Inflammatory macrophage (primary cell): ENCODE measurements around the gene FLT1.
A peak's percentile ranks its signal among the peaks of the same experiment; 100 is the strongest.

Experiments
- DNase-seq, 2 donors: peaks; one replicate each; pipeline ENCODE4 v3.0.0-alpha.2; 2020 to 2022
- total RNA-seq, 18 experiments: gene quantifications; one replicate each; lab custom pipeline; 2026; ENCODE audit warnings: mixed read lengths in 6 of 18, inconsistent platforms in 2 of 18; lab: John Stamatoyannopoulos, UW

Gene FLT1, protein sequence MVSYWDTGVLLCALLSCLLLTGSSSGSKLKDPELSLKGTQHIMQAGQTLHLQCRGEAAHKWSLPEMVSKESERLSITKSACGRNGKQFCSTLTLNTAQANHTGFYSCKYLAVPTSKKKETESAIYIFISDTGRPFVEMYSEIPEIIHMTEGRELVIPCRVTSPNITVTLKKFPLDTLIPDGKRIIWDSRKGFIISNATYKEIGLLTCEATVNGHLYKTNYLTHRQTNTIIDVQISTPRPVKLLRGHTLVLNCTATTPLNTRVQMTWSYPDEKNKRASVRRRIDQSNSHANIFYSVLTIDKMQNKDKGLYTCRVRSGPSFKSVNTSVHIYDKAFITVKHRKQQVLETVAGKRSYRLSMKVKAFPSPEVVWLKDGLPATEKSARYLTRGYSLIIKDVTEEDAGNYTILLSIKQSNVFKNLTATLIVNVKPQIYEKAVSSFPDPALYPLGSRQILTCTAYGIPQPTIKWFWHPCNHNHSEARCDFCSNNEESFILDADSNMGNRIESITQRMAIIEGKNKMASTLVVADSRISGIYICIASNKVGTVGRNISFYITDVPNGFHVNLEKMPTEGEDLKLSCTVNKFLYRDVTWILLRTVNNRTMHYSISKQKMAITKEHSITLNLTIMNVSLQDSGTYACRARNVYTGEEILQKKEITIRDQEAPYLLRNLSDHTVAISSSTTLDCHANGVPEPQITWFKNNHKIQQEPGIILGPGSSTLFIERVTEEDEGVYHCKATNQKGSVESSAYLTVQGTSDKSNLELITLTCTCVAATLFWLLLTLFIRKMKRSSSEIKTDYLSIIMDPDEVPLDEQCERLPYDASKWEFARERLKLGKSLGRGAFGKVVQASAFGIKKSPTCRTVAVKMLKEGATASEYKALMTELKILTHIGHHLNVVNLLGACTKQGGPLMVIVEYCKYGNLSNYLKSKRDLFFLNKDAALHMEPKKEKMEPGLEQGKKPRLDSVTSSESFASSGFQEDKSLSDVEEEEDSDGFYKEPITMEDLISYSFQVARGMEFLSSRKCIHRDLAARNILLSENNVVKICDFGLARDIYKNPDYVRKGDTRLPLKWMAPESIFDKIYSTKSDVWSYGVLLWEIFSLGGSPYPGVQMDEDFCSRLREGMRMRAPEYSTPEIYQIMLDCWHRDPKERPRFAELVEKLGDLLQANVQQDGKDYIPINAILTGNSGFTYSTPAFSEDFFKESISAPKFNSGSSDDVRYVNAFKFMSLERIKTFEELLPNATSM (N-terminal part only)
- 289 to 832 (median 379) reads per million in 18 experiments for total RNA-seq

DNA sequence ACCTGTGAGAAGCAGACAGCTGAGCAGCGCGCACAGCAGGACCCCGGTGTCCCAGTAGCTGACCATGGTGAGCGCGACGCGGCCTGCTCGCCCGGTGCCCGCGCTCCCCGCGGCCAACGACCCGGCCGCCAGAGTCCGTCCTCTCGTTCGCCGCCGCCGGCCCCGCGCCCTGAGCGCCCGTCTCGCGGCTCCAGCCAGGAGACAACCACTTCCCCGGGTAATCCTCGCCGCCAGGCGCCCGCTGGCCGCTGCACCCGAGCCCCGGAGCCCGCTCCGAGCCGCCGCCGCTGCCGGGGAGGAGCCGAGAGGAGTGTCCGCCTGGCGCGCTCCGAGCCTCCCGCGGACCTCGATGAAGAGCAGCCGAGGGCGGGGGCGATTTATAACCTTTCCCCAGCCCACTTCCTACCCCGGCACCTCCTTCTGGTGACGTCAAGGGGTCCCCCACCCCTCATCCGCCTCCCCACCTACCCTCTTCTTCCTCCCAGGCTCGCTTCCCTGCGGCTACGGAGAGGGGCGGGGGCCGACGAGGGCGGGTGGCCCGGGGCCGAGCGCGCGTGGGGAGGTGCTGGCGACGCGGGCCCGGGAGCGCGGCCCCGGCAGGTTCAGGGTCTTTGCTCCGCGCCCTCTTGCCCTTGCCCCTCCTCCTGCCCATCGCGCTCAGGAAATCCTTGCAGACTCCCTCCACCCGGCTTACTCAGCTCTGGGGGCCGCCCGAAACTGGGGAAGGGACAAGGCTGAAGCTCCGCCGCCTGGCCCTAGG is at the start of gene FLT1:
Gene FLT1, minus strand, starts transcription at position 351 of the 760 bp plus-strand sequence. Its CDS starts 285 bp downstream, at position 66.
- DNase-seq = peak; percentile 49 to 75

DNA sequence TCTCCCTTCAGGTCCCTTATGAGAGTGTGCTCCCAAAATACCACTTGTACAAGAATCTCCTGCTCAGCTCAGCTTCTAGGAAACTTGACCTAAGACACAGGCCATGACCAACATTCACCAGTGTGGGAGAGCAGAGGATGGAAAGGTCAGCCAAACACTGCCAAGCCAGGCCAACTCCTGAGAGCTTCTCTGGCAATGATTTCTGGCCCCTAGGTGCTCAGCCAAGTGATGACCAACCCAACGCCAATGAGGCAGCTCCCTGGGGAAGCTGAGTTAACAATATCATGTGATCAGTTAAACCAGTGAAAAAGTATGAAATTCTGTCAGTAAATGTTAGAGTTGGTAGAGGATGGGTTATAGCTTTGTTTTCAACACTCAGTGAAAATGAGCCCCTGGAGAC is 49.1 kb upstream of the FLT1 start:
- no peak for DNase-seq

DNA sequence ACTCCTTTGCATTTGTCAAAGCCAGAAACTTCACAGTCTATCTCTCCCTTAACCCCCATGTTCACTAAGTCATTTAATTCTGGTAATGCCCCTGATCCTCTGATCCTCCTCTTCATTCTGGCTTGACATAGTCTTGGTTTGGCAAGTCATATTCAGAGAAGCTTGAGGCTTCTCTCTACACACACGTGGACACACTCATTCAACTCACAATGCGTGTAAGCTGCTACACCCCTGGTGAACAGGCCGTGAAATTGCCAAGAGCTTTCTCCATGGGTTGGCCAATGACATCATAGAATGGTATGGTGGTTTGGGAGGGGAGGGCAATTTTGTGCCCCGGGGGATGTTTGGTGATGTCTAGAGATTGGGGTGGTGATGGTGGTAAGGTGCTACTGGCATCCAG is 47.9 kb upstream of the FLT1 start:
- no peak for DNase-seq

DNA sequence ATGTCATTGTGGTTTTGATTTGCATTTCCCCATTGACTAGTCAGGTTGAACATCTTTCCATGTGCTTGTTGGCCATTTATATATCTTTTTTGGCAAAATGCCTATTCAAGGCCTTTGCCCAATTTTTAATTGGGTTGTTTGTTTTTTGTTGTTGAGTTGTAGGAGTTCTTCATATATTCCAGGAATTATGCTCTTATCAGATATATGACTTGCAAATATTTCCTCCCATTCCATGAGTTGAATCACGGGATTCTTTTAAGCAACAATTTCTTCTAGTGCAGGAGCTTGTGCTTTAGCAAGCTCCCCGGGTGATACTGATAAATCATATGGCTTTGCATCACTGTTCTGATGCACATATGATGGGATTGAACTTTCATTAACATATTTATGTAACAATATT is 47.0 kb upstream of the FLT1 start:
- no peak for DNase-seq

DNA sequence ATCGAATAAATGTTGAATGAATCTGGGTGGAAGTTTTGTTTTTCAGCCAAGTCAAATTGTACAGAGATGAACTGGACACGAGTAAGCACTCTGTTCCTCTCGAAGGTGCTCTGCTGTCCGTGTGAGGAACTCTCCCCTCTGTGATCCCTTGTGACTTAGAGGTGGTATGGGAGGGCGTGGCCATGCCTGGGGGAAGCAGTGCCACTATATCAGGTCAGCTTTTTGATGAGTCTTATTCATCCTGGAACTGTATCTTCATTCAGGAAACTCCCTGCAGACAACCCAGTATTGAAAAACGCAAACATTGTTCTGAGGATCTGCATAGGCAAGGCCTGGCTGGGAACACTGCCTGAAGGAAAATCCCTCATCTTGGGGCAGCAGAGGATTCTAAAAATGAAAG is 45.7 kb upstream of the FLT1 start:
- DNase-seq = no peak

DNA sequence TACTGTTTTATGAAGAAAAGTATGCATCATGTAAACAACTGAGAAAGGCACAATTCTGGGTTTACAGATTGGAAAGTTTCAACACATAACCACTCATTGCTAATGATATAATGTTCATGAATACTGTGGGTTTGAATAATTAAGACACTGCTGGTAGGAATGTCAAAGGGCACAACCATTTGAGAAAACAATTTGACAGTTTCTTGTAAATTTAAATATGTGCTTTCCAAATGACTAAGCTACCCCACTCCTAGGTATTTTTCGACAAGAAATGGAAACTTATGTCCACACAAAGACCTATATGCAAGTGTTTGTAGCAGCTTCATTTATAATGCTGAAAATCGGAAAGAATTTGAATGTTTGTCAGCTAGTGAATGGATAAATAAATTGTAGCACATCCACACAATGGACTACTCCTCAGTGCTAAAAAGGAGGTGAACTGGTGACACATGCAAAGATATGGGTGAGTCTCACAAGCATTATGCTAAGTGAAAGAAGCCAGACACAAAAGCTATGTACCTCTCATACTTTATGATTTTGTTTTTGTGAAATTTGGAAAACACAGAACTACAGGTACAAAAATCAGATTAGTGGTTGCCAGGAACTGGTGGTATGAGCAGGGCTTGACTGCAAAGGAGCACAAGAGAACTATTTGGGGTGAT is 44.8 kb upstream of the FLT1 start:
- no peak for DNase-seq

DNA sequence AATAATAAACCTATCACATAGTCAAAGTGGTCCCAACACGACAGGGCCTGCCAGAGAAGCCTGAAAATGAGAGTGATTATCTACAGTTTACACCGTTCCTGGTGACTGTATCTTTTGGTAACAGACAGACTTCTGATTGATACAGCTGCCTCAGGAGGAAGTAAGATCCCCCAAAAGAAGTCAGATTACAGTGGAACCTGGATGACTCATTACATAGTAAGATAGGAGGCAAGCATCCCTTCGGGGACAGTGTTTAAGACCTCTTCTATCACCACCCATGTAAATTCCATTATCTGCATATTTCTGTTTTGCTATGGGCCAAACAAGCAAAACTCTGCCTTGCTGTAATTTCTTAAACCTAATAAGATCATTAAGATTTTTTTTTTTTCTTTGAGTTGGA is 44.0 kb upstream of the FLT1 start:
- no peak for DNase-seq

DNA sequence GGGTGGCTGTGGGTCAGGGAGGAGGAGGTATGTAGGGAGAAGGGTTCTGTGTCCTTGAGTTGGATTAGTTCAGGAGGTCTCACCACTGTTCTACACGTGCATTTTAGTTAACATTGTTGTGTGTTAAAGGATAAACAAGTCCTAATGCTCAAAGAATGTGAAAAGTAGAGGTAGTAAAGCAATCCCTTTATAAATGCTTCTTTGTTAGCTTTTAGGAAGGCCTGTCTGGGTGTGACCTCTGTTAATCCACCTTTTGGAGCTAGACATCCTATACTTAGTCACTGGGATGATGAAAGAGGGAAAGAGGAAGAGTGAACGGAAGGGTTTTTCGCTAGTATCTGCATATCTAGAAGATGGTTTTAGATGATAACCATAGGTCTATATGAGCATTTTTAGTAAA is 42.2 kb upstream of the FLT1 start:
- peak; percentile 27 to 50 for DNase-seq

DNA sequence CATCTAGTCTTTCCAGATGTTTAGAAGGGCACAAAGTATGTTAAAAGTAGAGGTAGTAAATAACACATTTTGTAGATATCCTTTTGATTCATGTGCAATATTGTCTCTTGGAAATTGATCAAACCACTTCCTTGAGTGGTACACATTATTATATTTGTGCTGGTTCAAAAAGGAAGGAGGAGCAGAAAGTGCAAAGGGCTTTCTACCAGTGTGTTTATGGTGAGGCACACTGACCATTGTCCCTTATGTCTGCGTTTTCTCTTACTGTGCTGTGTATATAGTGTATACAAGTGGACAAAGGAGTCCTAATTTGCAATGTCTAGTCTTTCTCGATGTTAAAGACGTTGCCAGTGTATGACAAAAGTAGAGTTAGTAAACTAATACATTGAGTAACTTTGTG is 41.4 kb upstream of the FLT1 start:
- no peak for DNase-seq

DNA sequence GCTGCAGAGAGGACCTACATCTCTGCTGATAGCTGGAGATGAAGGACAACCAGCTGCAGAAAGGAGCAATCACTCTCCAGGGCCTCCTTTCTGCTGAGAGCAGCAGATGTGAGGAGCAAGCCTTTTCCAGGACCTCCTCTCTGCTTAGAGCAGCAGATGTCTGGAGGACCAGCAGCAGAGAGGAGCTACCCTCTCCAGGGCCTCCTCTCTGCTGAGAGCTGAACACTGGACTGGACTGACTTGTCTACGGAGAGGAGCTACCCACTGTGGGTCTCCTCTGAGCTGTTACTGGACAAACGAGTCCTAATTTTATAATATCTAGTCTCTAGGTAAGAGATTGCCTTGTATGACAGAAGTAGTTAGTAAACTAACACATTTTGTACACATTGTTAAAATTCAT is 40.8 kb upstream of the FLT1 start:
- no peak for DNase-seq

DNA sequence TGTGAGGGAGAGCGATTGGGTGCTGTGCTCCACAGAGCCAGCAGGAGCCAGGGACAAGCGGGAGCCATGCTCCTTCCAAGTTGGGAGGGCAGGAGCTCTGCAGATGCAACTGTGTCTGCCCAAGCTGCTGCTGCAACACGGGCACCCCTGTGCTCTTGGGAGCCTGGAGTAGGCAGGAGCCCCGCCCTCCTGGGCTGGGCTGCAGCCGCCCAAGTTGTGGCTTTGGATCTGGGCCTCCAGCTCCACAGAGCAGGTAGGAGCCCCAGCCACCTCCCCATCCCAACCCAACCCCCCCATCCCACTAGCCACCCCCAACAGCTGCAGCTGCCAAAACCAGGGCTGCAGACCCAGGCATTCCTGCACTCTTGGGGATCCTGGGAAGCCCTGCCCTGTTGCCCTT is 39.9 kb upstream of the FLT1 start:
- no peak for DNase-seq

DNA sequence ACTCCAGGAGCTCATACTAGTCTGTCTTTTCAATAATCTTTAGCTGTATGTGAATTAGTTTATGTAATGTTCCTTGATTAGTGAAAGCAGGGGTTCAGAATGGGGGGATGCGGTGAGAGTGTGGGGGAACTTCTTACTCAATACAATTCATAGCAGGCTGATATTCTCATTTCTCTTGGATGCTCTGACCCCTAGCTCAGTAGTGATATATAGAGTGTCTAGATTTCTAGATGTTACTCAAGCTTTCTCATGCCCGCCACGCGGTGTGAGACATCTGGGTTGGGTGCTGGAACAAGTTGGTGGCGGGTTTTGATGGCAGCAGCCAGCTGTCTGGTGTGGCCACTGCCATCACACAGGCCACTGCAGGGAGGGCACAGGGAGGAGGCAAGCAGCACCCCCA is 39.3 kb upstream of the FLT1 start:
- no peak for DNase-seq

DNA sequence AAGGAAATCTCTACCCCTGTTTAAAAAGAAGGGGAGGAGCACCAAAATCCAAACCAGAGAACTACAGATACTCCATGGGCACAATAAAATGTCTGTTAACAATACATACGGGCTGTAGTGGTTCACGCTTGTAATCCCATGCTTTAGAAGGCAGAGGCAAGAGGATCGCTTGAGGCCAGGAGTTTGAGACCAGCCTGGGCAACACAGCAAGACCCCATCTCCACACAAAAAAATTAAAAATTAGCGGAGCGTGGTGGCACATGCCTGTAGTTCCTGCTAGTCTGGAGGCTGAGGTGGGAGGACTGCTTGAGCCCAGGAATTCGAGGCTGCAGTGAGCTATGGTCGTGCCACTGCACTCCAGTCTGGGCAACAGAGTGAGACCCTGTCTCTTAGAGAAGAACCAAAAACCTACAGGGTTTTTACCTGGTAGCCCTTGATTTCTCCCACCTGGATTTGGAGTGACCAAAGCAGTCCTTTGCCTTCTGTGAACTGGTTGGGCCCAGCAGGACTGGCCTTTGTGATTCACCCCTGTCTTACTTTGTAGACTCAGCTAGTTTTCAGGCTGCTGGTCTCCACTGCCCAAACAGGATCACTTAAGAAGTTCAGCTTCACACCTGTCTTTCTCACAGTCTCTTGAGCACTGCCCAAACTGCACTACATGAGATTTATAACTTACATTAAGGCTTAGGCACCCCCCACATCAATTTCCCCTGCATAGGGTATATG is 38.7 kb upstream of the FLT1 start:
- no peak for DNase-seq

DNA sequence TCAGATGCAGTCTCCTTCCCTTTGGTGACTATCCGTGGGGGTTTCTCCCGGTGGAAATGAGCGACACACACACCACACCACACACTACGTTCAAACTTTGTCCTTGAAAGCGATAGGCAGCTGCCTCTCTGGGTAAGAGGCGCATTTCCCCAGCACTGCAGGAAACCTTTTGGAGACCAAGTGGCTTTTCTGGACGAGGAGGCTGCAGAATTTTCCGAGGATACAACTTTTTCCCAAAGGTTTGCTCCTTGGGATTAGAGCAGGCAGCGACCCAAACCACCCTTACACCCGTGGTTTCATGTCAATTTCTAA is 38.2 kb upstream of the FLT1 start:
- no peak for DNase-seq

DNA sequence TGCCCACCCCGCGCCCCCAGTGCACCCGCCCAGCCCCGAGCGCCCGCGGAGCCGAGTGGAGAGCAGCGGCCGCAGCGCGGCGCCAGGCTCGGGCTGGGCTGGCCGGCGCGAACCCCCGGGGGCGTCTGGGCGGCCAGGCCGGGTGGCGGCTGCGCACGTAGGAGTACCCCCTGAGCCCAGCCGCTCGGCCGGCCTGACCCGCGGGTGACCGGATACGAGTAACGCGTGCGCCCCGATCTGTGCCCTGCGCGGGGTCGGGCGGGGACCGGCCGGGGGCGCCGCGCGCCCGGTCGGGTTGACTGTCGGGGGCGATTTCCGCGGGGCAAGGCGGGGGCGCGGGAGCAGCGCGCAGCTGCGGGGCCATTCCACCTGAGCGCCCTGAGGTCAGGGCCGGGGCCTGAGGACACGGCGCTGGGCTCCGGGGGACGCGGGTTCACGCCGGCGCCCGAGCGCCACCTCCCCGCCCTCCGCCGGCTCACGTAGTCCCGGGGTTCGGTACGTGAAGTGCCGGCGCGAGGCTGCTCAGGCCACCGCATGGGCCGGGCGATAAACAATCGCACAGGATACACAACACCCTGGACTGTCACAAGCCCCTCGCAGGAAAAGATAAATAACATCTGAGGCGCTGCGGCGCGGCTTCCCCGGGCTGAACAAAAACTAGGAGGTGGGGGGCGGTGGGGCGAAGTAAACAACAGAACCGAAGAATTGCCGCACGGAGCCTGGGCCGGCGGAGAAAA is 37.6 kb upstream of the FLT1 start:
- DNase-seq = peak in 1 of 2 donors; percentile 40

DNA sequence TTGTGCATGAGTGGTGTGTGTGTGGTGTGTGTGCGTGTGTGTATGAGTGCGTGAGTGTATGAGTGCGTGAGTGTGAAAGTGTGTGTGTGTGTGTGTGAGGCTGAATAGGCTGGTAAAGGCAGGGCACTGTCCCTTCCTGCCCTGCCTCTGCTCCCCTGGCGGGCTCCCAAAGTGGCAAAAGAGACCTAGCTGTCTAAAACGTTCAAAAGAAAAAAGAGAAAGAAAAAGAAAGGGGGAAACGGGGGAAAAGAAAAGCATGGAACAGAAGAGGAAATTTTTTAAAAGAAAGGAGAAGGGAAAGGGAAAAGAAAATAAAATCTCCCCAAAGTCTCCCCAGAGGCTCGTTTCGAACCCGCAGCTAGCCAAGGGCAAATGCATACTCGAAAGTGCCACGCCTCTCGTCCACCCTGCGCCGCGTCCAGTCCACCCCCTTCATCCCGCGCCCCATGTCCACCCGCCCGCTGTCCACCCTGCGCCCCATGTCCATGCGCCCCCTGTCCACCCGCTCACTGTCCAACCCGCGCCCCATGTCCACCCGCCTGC is 37.0 kb upstream of the FLT1 start:
- peak in 1 of 2 donors; percentile 25 for DNase-seq

DNA sequence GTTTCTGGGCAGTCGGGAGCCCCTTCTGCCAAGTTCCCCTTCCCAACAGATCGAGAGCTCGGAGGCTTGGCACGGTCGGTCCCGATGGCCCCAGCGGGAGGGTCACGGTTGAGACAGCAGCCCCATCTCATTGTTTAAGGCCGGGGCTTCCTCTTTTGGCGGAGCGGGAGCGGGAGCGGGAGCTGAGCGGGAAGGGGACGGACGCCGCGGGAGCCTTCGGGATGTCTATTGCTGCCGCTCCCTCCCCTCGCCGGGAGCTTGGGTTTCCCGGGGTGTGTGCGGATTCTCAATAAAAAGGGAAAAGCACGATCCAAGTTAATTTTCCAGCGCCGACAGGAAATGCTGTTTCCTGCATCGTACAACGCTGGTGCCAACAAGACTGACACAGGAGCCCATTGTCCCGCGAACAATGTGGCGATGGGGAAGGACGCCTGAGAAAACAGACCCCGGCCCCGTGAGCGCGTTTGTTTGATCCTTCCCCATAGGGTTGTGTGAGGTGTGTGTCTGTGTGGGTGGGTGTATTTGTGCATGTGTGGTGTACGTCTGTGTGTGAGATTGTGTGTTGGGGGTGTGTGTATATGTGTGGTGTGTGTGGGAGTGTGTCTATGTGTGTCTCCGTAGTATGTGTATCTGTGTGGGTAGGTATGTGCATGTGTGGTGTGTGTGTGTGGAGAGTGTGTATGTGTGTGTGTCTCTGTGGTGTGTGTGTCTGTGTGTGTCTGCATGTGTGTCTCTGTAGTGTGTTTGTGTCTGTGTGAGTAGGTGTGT is 36.3 kb upstream of the FLT1 start:
- peak; percentile 43 to 56 for DNase-seq

DNA sequence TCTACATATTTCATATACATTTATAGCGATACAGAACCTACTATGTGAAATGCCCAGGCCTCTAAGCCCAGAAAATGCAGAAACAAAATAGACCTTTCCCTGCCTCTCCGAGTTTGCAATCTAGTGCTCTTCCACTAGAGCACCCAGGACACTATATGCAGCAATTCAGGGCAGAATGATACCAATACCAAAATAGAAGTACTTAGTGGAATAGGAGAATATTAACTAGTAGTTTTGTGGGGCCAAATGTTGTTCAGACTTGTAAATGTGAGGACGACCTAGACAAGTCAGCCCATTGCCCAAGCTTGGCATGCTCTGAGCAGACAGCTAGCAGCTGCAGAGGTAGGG is 35.8 kb upstream of the FLT1 start:
- DNase-seq = no peak

DNA sequence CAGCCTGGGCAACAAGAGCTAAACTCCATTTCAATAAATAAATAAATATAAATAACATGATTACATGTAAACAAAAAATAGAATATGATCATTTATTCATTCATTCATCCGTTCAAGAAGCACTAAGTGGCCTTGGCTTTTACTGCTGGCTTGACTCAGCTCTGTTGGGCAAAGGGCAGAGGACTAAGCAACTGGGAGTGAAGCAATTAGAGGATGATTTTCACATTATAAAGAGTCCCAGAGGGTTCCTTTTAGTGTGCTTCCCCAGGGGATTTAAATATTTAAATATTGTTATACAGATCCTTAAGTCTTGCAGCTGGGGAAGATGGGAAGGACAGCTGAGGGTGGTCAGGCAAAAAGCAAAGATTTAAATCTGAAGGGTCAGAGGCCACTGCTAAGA is 34.9 kb upstream of the FLT1 start:
- DNase-seq = peak; percentile 73 to 75
